Neural progenitor cell (in vitro differentiated cells): Measurements from ENCODE around the gene GPRIN3.

Experiments used
- EZH2 ChIP-seq: fragments of 200-600 bp; sonication (generic); IDR thresholded peaks from 2 replicates; pipeline ENCODE4 v1.6.1; 2017; ENCODE audit warnings: antibody characterized with exemption, mild to moderate bottlenecking, moderate library complexity
- TF ChIP-seq, protein P1 (sequence below): fragments of 200-600 bp; sonication (generic); IDR thresholded peaks from 2 replicates; pipeline ENCODE4 v1.5.1; 2017; ENCODE audit warnings: antibody characterized with exemption, mild to moderate bottlenecking

DNA sequence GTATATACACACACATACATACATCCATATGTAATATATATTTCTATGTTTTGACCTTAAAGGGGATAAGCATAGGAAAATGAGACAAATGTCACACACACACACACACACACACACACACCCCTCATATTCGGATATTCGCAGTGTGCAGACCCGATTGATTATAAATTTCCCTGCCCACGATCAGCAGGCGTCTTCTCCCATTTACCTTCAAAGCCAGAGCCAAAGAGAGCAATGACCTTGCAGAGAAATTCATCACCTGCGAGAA, 488 bp downstream of the GPRIN3 start:
- TF ChIP-seq EZH2 = no peak
- TF ChIP-seq, protein P1, sequence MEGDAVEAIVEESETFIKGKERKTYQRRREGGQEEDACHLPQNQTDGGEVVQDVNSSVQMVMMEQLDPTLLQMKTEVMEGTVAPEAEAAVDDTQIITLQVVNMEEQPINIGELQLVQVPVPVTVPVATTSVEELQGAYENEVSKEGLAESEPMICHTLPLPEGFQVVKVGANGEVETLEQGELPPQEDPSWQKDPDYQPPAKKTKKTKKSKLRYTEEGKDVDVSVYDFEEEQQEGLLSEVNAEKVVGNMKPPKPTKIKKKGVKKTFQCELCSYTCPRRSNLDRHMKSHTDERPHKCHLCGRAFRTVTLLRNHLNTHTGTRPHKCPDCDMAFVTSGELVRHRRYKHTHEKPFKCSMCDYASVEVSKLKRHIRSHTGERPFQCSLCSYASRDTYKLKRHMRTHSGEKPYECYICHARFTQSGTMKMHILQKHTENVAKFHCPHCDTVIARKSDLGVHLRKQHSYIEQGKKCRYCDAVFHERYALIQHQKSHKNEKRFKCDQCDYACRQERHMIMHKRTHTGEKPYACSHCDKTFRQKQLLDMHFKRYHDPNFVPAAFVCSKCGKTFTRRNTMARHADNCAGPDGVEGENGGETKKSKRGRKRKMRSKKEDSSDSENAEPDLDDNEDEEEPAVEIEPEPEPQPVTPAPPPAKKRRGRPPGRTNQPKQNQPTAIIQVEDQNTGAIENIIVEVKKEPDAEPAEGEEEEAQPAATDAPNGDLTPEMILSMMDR = no peak
